Left lung (tissue), 10 donors: Measurements from ENCODE around the gene NEK8. TPM values are rescaled to one million over a fixed set of nuclear protein-coding genes. Genes with fewer than 3 reads are reported as not detected.

Source experiments
- ATAC-seq: fragments of 200-7000 bp; cut with Tn5 transposase; one replicate; pipeline ENCODE4 v1.9.1; 2020; ENCODE audit warnings: moderate library complexity
- DNase-seq, 4 donors: peaks; one replicate each; pipeline ENCODE4 v3.0.0-alpha.2; 2013 to 2020
- H3K27ac ChIP-seq, 2 donors: fragments of 200-600 bp; sonication (generic) in 1 of 2; one replicate each; pipeline versions ENCODE4 v1.5.0 to v1.8.0; 2020 to 2021
- H3K27me3 ChIP-seq, 2 donors: fragments of 200-600 bp; sonication (generic) in 1 of 2; one replicate each; pipeline versions ENCODE4 v1.5.0 to v1.8.0; 2020 to 2021
- H3K36me3 ChIP-seq, 2 donors: fragments of 200-600 bp; sonication (generic) in 1 of 2; one replicate each; pipeline versions ENCODE4 v1.5.0 to v1.8.0; 2020 to 2021
- H3K4me1 ChIP-seq, 2 donors: fragments of 200-600 bp; one replicate each; pipeline ENCODE4 v1.8.0; 2021
- H3K4me3 ChIP-seq, 2 donors: fragments of 200-600 bp; sonication (generic) in 1 of 2; one replicate each; pipeline versions ENCODE4 v1.5.0 to v1.8.0; 2020 to 2021; ENCODE audit warnings: mild to moderate bottlenecking in 1 of 2
- H3K9me3 ChIP-seq, 2 donors: fragments of 200-600 bp; sonication (generic) in 1 of 2; one replicate each; pipeline versions ENCODE4 v1.5.0 to v1.8.0; 2020 to 2021
- CTCF ChIP-seq, 2 donors: fragments of 200-600 bp; sonication (generic) in 1 of 2; IDR thresholded peaks; one replicate each; pipeline versions ENCODE4 v1.5.0 to v1.8.0; 2021; ENCODE audit warnings: antibody characterized with exemption in 2 of 2
- intact Hi-C, 2 donors: fragments of 100-400 bp; cut with DNase I; formaldehyde crosslinking; loops; one replicate each; pipeline versions ENCODE4 v1.11.2 to v1.14.2; 2022
- polyA plus RNA-seq, 6 donors: library from polyadenylated mRNA; unstranded; fragments of 120-200 nt; gene quantifications; one replicate each; pipeline ENCODE4 v1.2.1, GENCODE V29; 2013; ENCODE audit not compliant: insufficient read length in 6 of 6
- total RNA-seq, 2 donors: library from RNA; stranded (reverse); fragmentation: NEBNext Ultra II Directional; extraction: Animal tissue kit (Norgen Biotek cat#: 25700); gene quantifications; one replicate each; pipeline ENCODE4 v1.2.1, GENCODE V29; 2021
- donor health status: DM: no; HTN: yes; CAD: no.
- donor health status: DM: no; HTN: no; CAD: no.

NEK8 gene
- total and polyA plus RNA-seq, 8 donors = 5.6 to 8.1 (median 7.2) TPM

GRCh38 chr17:28783161-28783560 lies 54.6 kb downstream of the NEK8 start:
- Histone ChIP-seq H3K36me3 (peaks cover 0 to 3% of the 10 kb centered on the region in 2 donors), H3K27me3 (no peaks in the 10 kb centered on the region), H3K9me3 (no peaks in the 10 kb centered on the region), H3K4me1 (peaks cover 0 to 3% of the 10 kb centered on the region in 2 donors), H3K4me3 (no peak overlapping the region), H3K27ac (no peak overlapping the region)
- no peak for DNase-seq
- ATAC-seq = no peak
- TF ChIP-seq CTCF (IDR thresholded peaks at IDR 0.05) = no peak
- intact Hi-C loops = no loop called here

- Histone ChIP-seq H3K4me3 (no peak overlapping the region), H3K27me3 (no peaks in the 10 kb centered on the region), H3K27ac (no peak overlapping the region), H3K9me3 (no peaks in the 10 kb centered on the region), H3K36me3 (no peaks in the 10 kb centered on the region), H3K4me1 (peaks cover 0 to 6% of the 10 kb centered on the region in 2 donors)
- ATAC-seq (no peak), DNase-seq (no peak)
- no peak for TF ChIP-seq CTCF (IDR thresholded peaks at IDR 0.05)
- intact Hi-C loops = no loop called here
Measured at GRCh38 chr17:28788100-28788499, 59.5 kb downstream of the NEK8 start.

Other genes with a start within 250 kb of the NEK8 start
- under 1 TPM; 0.18 to 0.29 TPM for gene FOXN1, start 222.4 kb upstream of the NEK8 start, total RNA-seq
- under 1 TPM; 0.06 to 0.23 (median 0.15) TPM for gene FOXN1, start 222.4 kb upstream of the NEK8 start, polyA plus RNA-seq
- gene UNC119, start 176.2 kb upstream of the NEK8 start, total RNA-seq = 10 to 100 TPM; 25.7 to 28.9 TPM
- 10 to 100 TPM; 29.1 to 36.7 (median 35.9) TPM for gene UNC119, start 176.2 kb upstream of the NEK8 start, polyA plus RNA-seq
- gene PIGS, start 157.3 kb upstream of the NEK8 start, total RNA-seq = 10 to 100 TPM; 59.6 to 63.3 TPM
- gene PIGS, start 157.3 kb upstream of the NEK8 start, polyA plus RNA-seq = 10 to 100 TPM; 57.9 to 66.6 (median 64.0) TPM
- 10 to 100 TPM; 10.9 to 15.2 TPM for gene ALDOC, start 151.9 kb upstream of the NEK8 start, total RNA-seq
- 10 to 100 TPM; 17.7 to 25.5 (median 20.8) TPM for gene ALDOC, start 151.9 kb upstream of the NEK8 start, polyA plus RNA-seq
- gene SPAG5, start 129.8 kb upstream of the NEK8 start, total RNA-seq = 10 to 100 TPM in 1 of 2 donors, 1 to 10 TPM in 1; 9.5 to 15.2 TPM
- 10 to 100 TPM; 40.4 to 91.5 (median 63.4) TPM for gene SPAG5, start 129.8 kb upstream of the NEK8 start, polyA plus RNA-seq
- 10 to 100 TPM in 1 of 2 donors, 1 to 10 TPM in 1; 8.4 to 10.0 TPM for gene RSKR, start 114.6 kb upstream of the NEK8 start, total RNA-seq
- gene RSKR, start 114.6 kb upstream of the NEK8 start, polyA plus RNA-seq = 10 to 100 TPM; 18.9 to 31.6 (median 26.4) TPM
- 100 to 1,000 TPM; 139 to 184 TPM for gene BLTP2, start 83.6 kb upstream of the NEK8 start, total RNA-seq
- 100 to 1,000 TPM in 1 of 6 donors, 10 to 100 TPM in 5; 86.8 to 109 (median 92.7) TPM for gene BLTP2, start 83.6 kb upstream of the NEK8 start, polyA plus RNA-seq
- 10 to 100 TPM; 57.3 to 58.1 TPM for gene SDF2, start 66.9 kb upstream of the NEK8 start, total RNA-seq
- 10 to 100 TPM; 65.3 to 74.6 (median 70.6) TPM for gene SDF2, start 66.9 kb upstream of the NEK8 start, polyA plus RNA-seq
- gene SUPT6H, start 66.6 kb upstream of the NEK8 start, total RNA-seq = 10 to 100 TPM; 55.1 to 57.7 TPM
- gene SUPT6H, start 66.6 kb upstream of the NEK8 start, polyA plus RNA-seq = 10 to 100 TPM; 71.1 to 76.1 (median 74.1) TPM
- 1 to 10 TPM; 1.9 to 2.0 TPM for gene PROCA1, start 16.9 kb upstream of the NEK8 start, total RNA-seq
- gene PROCA1, start 16.9 kb upstream of the NEK8 start, polyA plus RNA-seq = 1 to 10 TPM; 6.0 to 8.3 (median 7.2) TPM
- gene RAB34, start 10.9 kb upstream of the NEK8 start, total RNA-seq = 10 to 100 TPM; 79.4 to 79.5 TPM
- gene RAB34, start 10.9 kb upstream of the NEK8 start, polyA plus RNA-seq = 100 to 1,000 TPM; 184 to 213 (median 194) TPM
- gene RPL23A, start 8.8 kb upstream of the NEK8 start, total RNA-seq = 1,000 to 10,000 TPM; 1,170 to 1,265 TPM
- 1,000 to 10,000 TPM; 1,036 to 1,220 (median 1,104) TPM for gene RPL23A, start 8.8 kb upstream of the NEK8 start, polyA plus RNA-seq
- gene TLCD1, start 2.6 kb upstream of the NEK8 start, total RNA-seq = 10 to 100 TPM; 18.4 to 20.7 TPM
- 1 to 10 TPM; 5.7 to 9.3 (median 8.2) TPM for gene TLCD1, start 2.6 kb upstream of the NEK8 start, polyA plus RNA-seq
- gene TRAF4, start 15.2 kb downstream of the NEK8 start, total RNA-seq = 10 to 100 TPM; 66.1 to 81.7 TPM
- 100 to 1,000 TPM in 4 of 6 donors, 10 to 100 TPM in 2; 86.6 to 136 (median 107) TPM for gene TRAF4, start 15.2 kb downstream of the NEK8 start, polyA plus RNA-seq
- 10 to 100 TPM; 16.5 to 25.4 TPM for gene FAM222B, start 114.0 kb downstream of the NEK8 start, total RNA-seq
- gene FAM222B, start 114.0 kb downstream of the NEK8 start, polyA plus RNA-seq = 10 to 100 TPM; 18.4 to 21.0 (median 19.6) TPM
- 10 to 100 TPM; 30.0 to 33.4 TPM for gene ERAL1, start 126.2 kb downstream of the NEK8 start, total RNA-seq
- gene ERAL1, start 126.2 kb downstream of the NEK8 start, polyA plus RNA-seq = 10 to 100 TPM; 63.5 to 70.1 (median 65.6) TPM
- 100 to 1,000 TPM in 1 of 2 donors, 10 to 100 TPM in 1; 95.7 to 171 TPM for gene FLOT2, start 168.9 kb downstream of the NEK8 start, total RNA-seq
- 10 to 100 TPM; 66.3 to 81.5 (median 75.1) TPM for gene FLOT2, start 168.9 kb downstream of the NEK8 start, polyA plus RNA-seq
- gene DHRS13, start 174.3 kb downstream of the NEK8 start, total RNA-seq = 10 to 100 TPM in 1 of 2 donors, 1 to 10 TPM in 1; 8.8 to 16.9 TPM
- gene DHRS13, start 174.3 kb downstream of the NEK8 start, polyA plus RNA-seq = 1 to 10 TPM; 5.2 to 7.9 (median 6.5) TPM
- gene PHF12, start 222.7 kb downstream of the NEK8 start, total RNA-seq = 10 to 100 TPM; 32.1 to 45.8 TPM
- 10 to 100 TPM; 48.2 to 68.7 (median 60.7) TPM for gene PHF12, start 222.7 kb downstream of the NEK8 start, polyA plus RNA-seq